ENCODE data around the gene THUMPD2.

THUMPD2 gene

GRCh38 chr2:39778775-39779340, at the start of gene THUMPD2:
Gene THUMPD2 (minus strand): TSS chr2:39779258. CDS start chr2:39779239, 19 bp downstream.
- peak within 1 kb of the TSS; percentile 72 to 96 for H3K4me3 ChIP-seq (replicated peaks in 1 of 2; ENCODE audit: low read depth in 2 of 2, low read length in 2 of 2)

GRCh38 chr2:39821871-39822270, 42.8 kb upstream of the THUMPD2 start:
- no peak for DNase-seq (ENCODE audit: low read depth in 2 of 2)
- no peak overlapping the region for H3K4me3 ChIP-seq (replicated peaks in 1 of 2; ENCODE audit: low read depth in 2 of 2, low read length in 2 of 2)
- no peak for TF ChIP-seq CTCF (IDR thresholded peaks at IDR 0.05; ENCODE audit: low read depth, low read length)

More at GRCh38 chr2:39778775-39779340, at the start of gene THUMPD2:
- no peak for TF ChIP-seq CTCF (IDR thresholded peaks at IDR 0.05; ENCODE audit: low read depth, low read length)
- DNase-seq (ENCODE audit: low read depth in 2 of 2): peak; percentile 65 to 80

GRCh38 chr2:39816845-39817244, 37.8 kb upstream of the THUMPD2 start:
- DNase-seq (ENCODE audit: low read depth in 2 of 2): no peak
- no peak overlapping the region for H3K4me3 ChIP-seq (replicated peaks in 1 of 2; ENCODE audit: low read depth in 2 of 2, low read length in 2 of 2)
- no peak for TF ChIP-seq CTCF (IDR thresholded peaks at IDR 0.05; ENCODE audit: low read depth, low read length)

- H3K4me3 ChIP-seq (replicated peaks in 1 of 2; ENCODE audit: low read depth in 2 of 2, low read length in 2 of 2): no peak overlapping the region
- no peak for DNase-seq (ENCODE audit: low read depth in 2 of 2)
- no peak for TF ChIP-seq CTCF (IDR thresholded peaks at IDR 0.05; ENCODE audit: low read depth, low read length)
Observed at GRCh38 chr2:39816428-39816827, 37.4 kb upstream of the THUMPD2 start.

GRCh38 chr2:39805936-39806608, 27.0 kb upstream of the THUMPD2 start:
- DNase-seq (ENCODE audit: low read depth in 2 of 2): peak; percentile 12 to 35
- no peak overlapping the region for H3K4me3 ChIP-seq (replicated peaks in 1 of 2; ENCODE audit: low read depth in 2 of 2, low read length in 2 of 2)
- no peak for TF ChIP-seq CTCF (IDR thresholded peaks at IDR 0.05; ENCODE audit: low read depth, low read length)

GRCh38 chr2:39803839-39804238, 24.8 kb upstream of the THUMPD2 start:
- no peak for TF ChIP-seq CTCF (IDR thresholded peaks at IDR 0.05; ENCODE audit: low read depth, low read length)
- no peak overlapping the region for H3K4me3 ChIP-seq (replicated peaks in 1 of 2; ENCODE audit: low read depth in 2 of 2, low read length in 2 of 2)
- no peak for DNase-seq (ENCODE audit: low read depth in 2 of 2)

Measured in cardiac fibroblast (primary cell).